ENCODE measurements around the gene RHBDF2.

DNA sequence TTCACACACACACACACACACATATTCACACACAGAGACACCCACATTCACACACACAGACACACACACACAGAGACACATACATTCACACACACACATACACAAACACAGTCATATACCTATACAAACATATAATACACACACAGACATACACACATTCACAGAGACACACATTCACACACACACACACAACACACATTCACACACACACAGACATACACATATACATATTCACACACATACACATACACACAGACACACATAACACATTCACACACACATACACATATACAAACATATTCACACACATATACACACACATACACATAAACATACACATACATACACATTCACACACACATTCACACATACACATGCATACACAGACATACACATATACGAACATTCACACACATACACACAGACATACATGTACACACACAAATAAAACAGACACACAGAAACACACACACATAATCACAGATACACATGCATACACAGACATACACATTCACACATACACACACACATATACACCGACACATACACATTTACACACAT, 46.5 kb upstream of the RHBDF2 start:
- TF ChIP-seq, protein P1, sequence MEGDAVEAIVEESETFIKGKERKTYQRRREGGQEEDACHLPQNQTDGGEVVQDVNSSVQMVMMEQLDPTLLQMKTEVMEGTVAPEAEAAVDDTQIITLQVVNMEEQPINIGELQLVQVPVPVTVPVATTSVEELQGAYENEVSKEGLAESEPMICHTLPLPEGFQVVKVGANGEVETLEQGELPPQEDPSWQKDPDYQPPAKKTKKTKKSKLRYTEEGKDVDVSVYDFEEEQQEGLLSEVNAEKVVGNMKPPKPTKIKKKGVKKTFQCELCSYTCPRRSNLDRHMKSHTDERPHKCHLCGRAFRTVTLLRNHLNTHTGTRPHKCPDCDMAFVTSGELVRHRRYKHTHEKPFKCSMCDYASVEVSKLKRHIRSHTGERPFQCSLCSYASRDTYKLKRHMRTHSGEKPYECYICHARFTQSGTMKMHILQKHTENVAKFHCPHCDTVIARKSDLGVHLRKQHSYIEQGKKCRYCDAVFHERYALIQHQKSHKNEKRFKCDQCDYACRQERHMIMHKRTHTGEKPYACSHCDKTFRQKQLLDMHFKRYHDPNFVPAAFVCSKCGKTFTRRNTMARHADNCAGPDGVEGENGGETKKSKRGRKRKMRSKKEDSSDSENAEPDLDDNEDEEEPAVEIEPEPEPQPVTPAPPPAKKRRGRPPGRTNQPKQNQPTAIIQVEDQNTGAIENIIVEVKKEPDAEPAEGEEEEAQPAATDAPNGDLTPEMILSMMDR (IDR thresholded peaks at IDR 0.05; ENCODE audit: low read length), result no peak
- TF ChIP-seq EZH2 (optimal IDR thresholded peaks at IDR 0.05; ENCODE audit: low read depth, low read length), result no peak
- no peak for TF ChIP-seq EZH2phosphoT487 (IDR thresholded peaks at IDR 0.05; ENCODE audit: low read length)

Measured in MM.1S (cell line).